Measurements from ENCODE around the gene KCNV2.

KCNV2 gene

GRCh38 chr9:2720179-2720654, 2.9 kb downstream of the KCNV2 start:
- no peaks in the 10 kb centered on the region for H3K36me3 ChIP-seq
- H3K4me3 ChIP-seq (ENCODE audit: low read depth in 1 of 2, low read length in 1 of 2): no peak overlapping the region
- TF ChIP-seq CTCF (IDR thresholded peaks at IDR 0.05): no peak
- H3K4me1 ChIP-seq (ENCODE audit: control insufficient read depth in 1 of 2, insufficient read depth in 1 of 2, low read depth in 1 of 2, low read length in 1 of 2): no peaks in the 10 kb centered on the region
- no peaks in the 10 kb centered on the region for H3K27me3 ChIP-seq
- H3K27ac ChIP-seq: no peak overlapping the region
- no peaks in the 10 kb centered on the region for H3K9me3 ChIP-seq

GRCh38 chr9:2722715-2723114, 5.4 kb downstream of the KCNV2 start:
- Histone ChIP-seq H3K27ac (no peak overlapping the region), H3K4me1 (ENCODE audit: control insufficient read depth in 1 of 2, insufficient read depth in 1 of 2, low read depth in 1 of 2, low read length in 1 of 2) (no peaks in the 10 kb centered on the region), H3K9me3 (no peaks in the 10 kb centered on the region), H3K27me3 (no peaks in the 10 kb centered on the region), H3K36me3 (no peaks in the 10 kb centered on the region), H3K4me3 (ENCODE audit: low read depth in 1 of 2, low read length in 1 of 2) (no peak overlapping the region)
- TF ChIP-seq CTCF (IDR thresholded peaks at IDR 0.05): no peak

GRCh38 chr9:2723376-2724065, 6.2 kb downstream of the KCNV2 start:
- Histone ChIP-seq H3K27me3 (no peaks in the 10 kb centered on the region), H3K36me3 (no peaks in the 10 kb centered on the region), H3K4me1 (ENCODE audit: control insufficient read depth in 1 of 2, insufficient read depth in 1 of 2, low read depth in 1 of 2, low read length in 1 of 2) (no peaks in the 10 kb centered on the region), H3K27ac (no peak overlapping the region), H3K4me3 (ENCODE audit: low read depth in 1 of 2, low read length in 1 of 2) (no peak overlapping the region), H3K9me3 (no peaks in the 10 kb centered on the region)
- TF ChIP-seq CTCF (IDR thresholded peaks at IDR 0.05): no peak

GRCh38 chr9:2725126-2725525, 7.8 kb downstream of the KCNV2 start:
- H3K4me1 ChIP-seq (ENCODE audit: control insufficient read depth in 1 of 2, insufficient read depth in 1 of 2, low read depth in 1 of 2, low read length in 1 of 2): no peaks in the 10 kb centered on the region
- no peaks in the 10 kb centered on the region for H3K27me3 ChIP-seq
- H3K36me3 ChIP-seq: no peaks in the 10 kb centered on the region
- H3K9me3 ChIP-seq: no peaks in the 10 kb centered on the region
- no peak overlapping the region for H3K4me3 ChIP-seq (ENCODE audit: low read depth in 1 of 2, low read length in 1 of 2)
- no peak for TF ChIP-seq CTCF (IDR thresholded peaks at IDR 0.05)
- H3K27ac ChIP-seq: no peak overlapping the region

- TF ChIP-seq CTCF (IDR thresholded peaks at IDR 0.05): no peak
- Histone ChIP-seq H3K4me3 (ENCODE audit: low read depth in 1 of 2, low read length in 1 of 2) (no peak overlapping the region), H3K9me3 (no peaks in the 10 kb centered on the region), H3K4me1 (ENCODE audit: control insufficient read depth in 1 of 2, insufficient read depth in 1 of 2, low read depth in 1 of 2, low read length in 1 of 2) (no peaks in the 10 kb centered on the region), H3K27ac (no peak overlapping the region), H3K36me3 (no peaks in the 10 kb centered on the region), H3K27me3 (no peaks in the 10 kb centered on the region)
Measured at GRCh38 chr9:2725898-2726649, 8.8 kb downstream of the KCNV2 start.
